SU-DHL-6 (cell line): ENCODE measurements around the gene YIPF3.

Experiments
- H2AFZ ChIP-seq: fragments of 200-600 bp; sonication (generic); 2 replicates; pipeline ENCODE4 v1.6.1; 2014; ENCODE audit warnings: low read depth, mild to moderate bottlenecking, moderate library complexity, mixed read lengths, antibody characterized with exemption, low read length; ENCODE audit not compliant: severe bottlenecking
- H3F3A ChIP-seq: fragments of 200-600 bp; shearing (Covaris generic); 2 replicates; pipeline ENCODE4 v1.6.0; 2016; ENCODE audit warnings: antibody characterized with exemption, mild to moderate bottlenecking; ENCODE audit not compliant: insufficient read depth
- H3K27ac ChIP-seq: fragments of 200-600 bp; sonication (generic); 2 replicates; pipeline ENCODE4 v1.5.1; 2016; ENCODE audit warnings: low read depth, mild to moderate bottlenecking, low read length, moderate library complexity, mixed read lengths
- H3K27me3 ChIP-seq: fragments of 200-600 bp; sonication (generic), shearing (Covaris generic); 2 replicates; pipeline ENCODE4 v1.6.0; 2014; ENCODE audit warnings: mild to moderate bottlenecking, low read length
- H3K36me3 ChIP-seq: fragments of 200-600 bp; sonication (generic); 2 replicates; pipeline ENCODE4 v1.6.1; 2014; ENCODE audit warnings: mild to moderate bottlenecking, low read length, mixed read lengths
- H3K4me2 ChIP-seq: fragments of 300-600, 200-600 bp; shearing (Covaris generic), sonication (generic); 2 replicates; pipeline ENCODE4 v1.6.0; 2014; ENCODE audit warnings: low read length, low read depth, mild to moderate bottlenecking; ENCODE audit not compliant: poor library complexity, severe bottlenecking
- H3K4me3 ChIP-seq: fragments of 200-600 bp; sonication (generic); 2 replicates; pipeline ENCODE4 v1.5.1; 2014; ENCODE audit warnings: antibody characterized with exemption, low read length, mild to moderate bottlenecking, mixed read lengths; ENCODE audit not compliant: insufficient read depth, poor library complexity, severe bottlenecking
- H3K79me2 ChIP-seq: fragments of 200-600 bp; sonication (generic); 2 replicates; pipeline ENCODE4 v1.6.1; 2014; ENCODE audit warnings: mild to moderate bottlenecking, low read length, moderate library complexity; ENCODE audit not compliant: insufficient read depth
- H3K9ac ChIP-seq: fragments of 200-600 bp; sonication (generic); 2 replicates; pipeline ENCODE4 v1.7.0; 2014; ENCODE audit warnings: mild to moderate bottlenecking, low read length
- H3K9me2 ChIP-seq: fragments of 200-600 bp; sonication (generic); replicated peaks from 2 replicates; pipeline ENCODE4 v1.6.1; 2014; ENCODE audit warnings: low read length; ENCODE audit not compliant: insufficient read depth
- H3K9me3 ChIP-seq: fragments of 200-600 bp; sonication (generic); 2 replicates; pipeline ENCODE4 v1.6.1; 2014; ENCODE audit warnings: low read length, mixed read lengths; ENCODE audit not compliant: insufficient read depth
- H4K20me1 ChIP-seq: fragments of 200-600 bp; sonication (generic); 2 replicates; pipeline ENCODE4 v1.6.1; 2014; ENCODE audit warnings: low read depth, mild to moderate bottlenecking, antibody characterized with exemption, low read length, moderate library complexity, mixed read lengths
- EZH2phosphoT487 ChIP-seq: fragments of 200-600 bp; sonication (generic), shearing (Covaris generic); conservative IDR thresholded peaks from 2 replicates; pipeline ENCODE4 v1.6.1; 2018; ENCODE audit warnings: mild to moderate bottlenecking, antibody characterized with exemption, low read length, moderate library complexity, mixed read lengths
- TF ChIP-seq, protein P1 (sequence below): fragments of 200-600 bp; sonication (generic); IDR thresholded peaks from one replicate; pipeline ENCODE4 v1.5.1; 2017; ENCODE audit warnings: antibody characterized with exemption, mild to moderate bottlenecking, low read length, moderate library complexity; ENCODE audit not compliant: insufficient read depth, poor library complexity, severe bottlenecking

The YIPF3 gene

DNA sequence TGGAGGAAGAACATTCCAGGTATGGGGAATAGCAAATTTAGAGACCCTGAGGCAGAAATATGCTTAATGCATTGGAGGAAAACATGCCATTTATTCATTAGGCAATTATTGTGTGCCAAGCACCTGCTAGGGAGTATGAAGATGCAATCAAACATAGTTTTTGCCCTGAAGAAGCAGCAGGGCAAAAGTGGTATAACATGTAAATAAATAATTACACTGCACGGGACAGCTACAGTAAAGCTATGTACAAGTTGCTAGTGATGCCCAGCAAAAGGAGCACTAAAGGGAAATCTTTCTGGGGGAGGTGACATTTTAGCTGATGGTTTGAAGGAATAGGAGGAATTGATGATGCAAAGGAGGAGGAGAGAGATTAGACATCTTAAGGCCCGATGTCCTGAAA is 40.0 kb downstream of the YIPF3 start:
- no peak overlapping the region for H3K27ac ChIP-seq

DNA sequence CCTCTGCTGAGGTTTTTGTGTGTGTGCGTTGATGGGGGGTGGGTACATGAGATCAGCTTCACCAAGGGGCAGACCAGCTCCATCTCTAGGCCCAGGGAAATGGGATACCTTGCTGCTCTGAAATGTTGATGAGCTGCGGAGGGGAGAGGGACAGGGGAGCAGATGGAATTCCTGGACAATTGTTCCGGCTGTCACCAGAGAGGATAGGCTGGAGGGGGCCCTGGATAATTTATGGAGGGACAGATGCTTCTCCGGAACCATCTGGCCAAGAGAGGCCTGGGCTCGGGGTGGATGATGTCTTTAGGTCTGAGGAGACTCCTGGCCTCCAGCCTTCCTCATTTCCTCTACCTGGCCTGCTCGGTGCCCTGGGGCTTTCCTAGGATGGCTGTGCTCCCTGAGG is 41.2 kb downstream of the YIPF3 start:
- Histone ChIP-seq H3K79me2 (peaks cover 15% of the 10 kb centered on the region), H3K9me3 (no peaks in the 10 kb centered on the region), H3K27me3 (no peaks in the 10 kb centered on the region), H2AFZ (no peak overlapping the region), H3K9me2 (no peaks in the 10 kb centered on the region), H3K36me3 (no peaks in the 10 kb centered on the region), H3K4me2 (no peak overlapping the region), H3K27ac (no peak overlapping the region), H3K4me3 (no peak overlapping the region), H3K9ac (no peak overlapping the region), H4K20me1 (no peaks in the 10 kb centered on the region), H3F3A (peaks cover 8% of the 10 kb centered on the region; the same call in 1 of the 2 replicates)
- TF ChIP-seq, protein P1, sequence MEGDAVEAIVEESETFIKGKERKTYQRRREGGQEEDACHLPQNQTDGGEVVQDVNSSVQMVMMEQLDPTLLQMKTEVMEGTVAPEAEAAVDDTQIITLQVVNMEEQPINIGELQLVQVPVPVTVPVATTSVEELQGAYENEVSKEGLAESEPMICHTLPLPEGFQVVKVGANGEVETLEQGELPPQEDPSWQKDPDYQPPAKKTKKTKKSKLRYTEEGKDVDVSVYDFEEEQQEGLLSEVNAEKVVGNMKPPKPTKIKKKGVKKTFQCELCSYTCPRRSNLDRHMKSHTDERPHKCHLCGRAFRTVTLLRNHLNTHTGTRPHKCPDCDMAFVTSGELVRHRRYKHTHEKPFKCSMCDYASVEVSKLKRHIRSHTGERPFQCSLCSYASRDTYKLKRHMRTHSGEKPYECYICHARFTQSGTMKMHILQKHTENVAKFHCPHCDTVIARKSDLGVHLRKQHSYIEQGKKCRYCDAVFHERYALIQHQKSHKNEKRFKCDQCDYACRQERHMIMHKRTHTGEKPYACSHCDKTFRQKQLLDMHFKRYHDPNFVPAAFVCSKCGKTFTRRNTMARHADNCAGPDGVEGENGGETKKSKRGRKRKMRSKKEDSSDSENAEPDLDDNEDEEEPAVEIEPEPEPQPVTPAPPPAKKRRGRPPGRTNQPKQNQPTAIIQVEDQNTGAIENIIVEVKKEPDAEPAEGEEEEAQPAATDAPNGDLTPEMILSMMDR: no peak
- no peak for TF ChIP-seq EZH2phosphoT487

More for the DNA sequence above, 40.0 kb downstream of the YIPF3 start:
- Histone ChIP-seq H3K27me3 (no peaks in the 10 kb centered on the region), H3K9me2 (no peaks in the 10 kb centered on the region), H3F3A (peaks cover 8% of the 10 kb centered on the region; the same call in 1 of the 2 replicates), H3K9ac (peak overlapping the region; percentile 75), H4K20me1 (no peaks in the 10 kb centered on the region), H3K79me2 (peaks cover 19% of the 10 kb centered on the region), H3K4me3 (peak overlapping the region; percentile 69), H3K4me2 (peak overlapping the region; percentile 87), H2AFZ (peak overlapping the region; percentile 87), H3K9me3 (no peaks in the 10 kb centered on the region), H3K36me3 (no peaks in the 10 kb centered on the region)
- TF ChIP-seq, protein P1: no peak
- no peak for TF ChIP-seq EZH2phosphoT487

DNA sequence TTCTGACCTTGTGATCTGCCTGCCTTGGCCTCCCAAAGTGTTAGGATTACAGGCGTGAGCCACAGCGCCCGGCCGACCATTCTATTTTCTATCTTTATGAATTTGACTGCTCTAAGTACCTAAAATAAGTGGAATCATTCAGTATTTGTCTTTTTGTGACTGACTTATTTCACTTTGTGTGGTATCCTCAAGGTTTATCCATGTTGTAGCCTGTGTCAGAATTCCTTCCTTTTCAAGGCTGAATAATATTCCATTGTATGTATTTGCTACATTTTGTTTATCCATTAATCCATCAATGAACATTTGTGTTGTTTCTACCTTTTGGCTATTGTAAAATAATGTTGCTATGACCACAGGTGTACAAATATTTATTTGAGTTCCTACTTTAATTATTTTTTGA is 44.2 kb downstream of the YIPF3 start:
- Histone ChIP-seq H3K9ac (no peak overlapping the region), H3K36me3 (no peaks in the 10 kb centered on the region), H3F3A (peaks cover 8% of the 10 kb centered on the region; the same call in 1 of the 2 replicates), H3K4me2 (no peak overlapping the region), H3K9me2 (no peaks in the 10 kb centered on the region), H3K79me2 (0 out of 2 replicates have a peak, but pooled peaks cover under 1% of the 10 kb centered on the region), H4K20me1 (no peaks in the 10 kb centered on the region), H3K4me3 (no peak overlapping the region), H3K9me3 (no peaks in the 10 kb centered on the region), H2AFZ (no peak overlapping the region), H3K27me3 (no peaks in the 10 kb centered on the region), H3K27ac (no peak overlapping the region)
- TF ChIP-seq, protein P1: no peak
- TF ChIP-seq EZH2phosphoT487: no peak
